ENCODE results near the gene MAST2. TPM values are rescaled to one million over a fixed set of nuclear protein-coding genes. Genes with fewer than 3 reads are reported as not detected.
"Not testable (repeated sequence)": the region's sequence is repeated elsewhere in the genome, so short reads cannot be mapped to it uniquely, and the experiment has no call there.

MAST2 gene
- total RNA-seq, 4 donors from 2014 or later, result 44.9 to 78.3 (median 68.5) TPM

DNA sequence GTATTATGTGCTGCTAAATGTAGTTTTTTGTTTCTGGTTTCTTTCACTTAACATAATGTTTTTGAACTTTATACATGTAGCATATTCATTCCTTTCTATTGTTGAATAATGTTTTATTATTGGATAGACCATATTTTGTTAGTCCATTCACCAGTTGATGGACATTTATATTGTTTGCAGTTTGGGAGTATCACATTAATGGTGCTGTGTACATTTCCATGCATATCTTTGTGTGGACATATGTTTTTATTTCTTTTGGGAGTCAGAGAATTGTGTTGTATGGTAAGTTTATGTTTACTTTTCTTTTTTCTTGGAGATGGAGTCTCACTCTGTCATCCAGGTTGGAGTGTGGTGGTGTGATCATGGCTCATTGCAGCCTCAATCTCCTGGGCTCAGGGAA, 134.6 kb downstream of the MAST2 start:
- Histone ChIP-seq H3K36me3 (peaks cover 0 to 4% (median 0%) of the 10 kb centered on the region in 4 donors), H3K4me1 (no peaks in the 10 kb centered on the region), H3K27ac (replicated peaks in 1 of 4) (no peak overlapping the region), H3K27me3 (no peaks in the 10 kb centered on the region), H3K4me3 (no peak overlapping the region), H3K9me3 (no peaks in the 10 kb centered on the region)
- DNase-seq (ENCODE audit: extremely low spot score), result no peak
- TF ChIP-seq EP300 (IDR thresholded peaks at IDR 0.05) (no peak), POLR2A (IDR thresholded peaks at IDR 0.05; ENCODE audit: low read depth) (no peak), POLR2AphosphoS5 (IDR thresholded peaks at IDR 0.05) (no peak)
- TF ChIP-seq, protein P1, sequence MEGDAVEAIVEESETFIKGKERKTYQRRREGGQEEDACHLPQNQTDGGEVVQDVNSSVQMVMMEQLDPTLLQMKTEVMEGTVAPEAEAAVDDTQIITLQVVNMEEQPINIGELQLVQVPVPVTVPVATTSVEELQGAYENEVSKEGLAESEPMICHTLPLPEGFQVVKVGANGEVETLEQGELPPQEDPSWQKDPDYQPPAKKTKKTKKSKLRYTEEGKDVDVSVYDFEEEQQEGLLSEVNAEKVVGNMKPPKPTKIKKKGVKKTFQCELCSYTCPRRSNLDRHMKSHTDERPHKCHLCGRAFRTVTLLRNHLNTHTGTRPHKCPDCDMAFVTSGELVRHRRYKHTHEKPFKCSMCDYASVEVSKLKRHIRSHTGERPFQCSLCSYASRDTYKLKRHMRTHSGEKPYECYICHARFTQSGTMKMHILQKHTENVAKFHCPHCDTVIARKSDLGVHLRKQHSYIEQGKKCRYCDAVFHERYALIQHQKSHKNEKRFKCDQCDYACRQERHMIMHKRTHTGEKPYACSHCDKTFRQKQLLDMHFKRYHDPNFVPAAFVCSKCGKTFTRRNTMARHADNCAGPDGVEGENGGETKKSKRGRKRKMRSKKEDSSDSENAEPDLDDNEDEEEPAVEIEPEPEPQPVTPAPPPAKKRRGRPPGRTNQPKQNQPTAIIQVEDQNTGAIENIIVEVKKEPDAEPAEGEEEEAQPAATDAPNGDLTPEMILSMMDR (IDR thresholded peaks at IDR 0.05), result no peak
- intact Hi-C loops (cut with DNase I), result no loop called here

DNA sequence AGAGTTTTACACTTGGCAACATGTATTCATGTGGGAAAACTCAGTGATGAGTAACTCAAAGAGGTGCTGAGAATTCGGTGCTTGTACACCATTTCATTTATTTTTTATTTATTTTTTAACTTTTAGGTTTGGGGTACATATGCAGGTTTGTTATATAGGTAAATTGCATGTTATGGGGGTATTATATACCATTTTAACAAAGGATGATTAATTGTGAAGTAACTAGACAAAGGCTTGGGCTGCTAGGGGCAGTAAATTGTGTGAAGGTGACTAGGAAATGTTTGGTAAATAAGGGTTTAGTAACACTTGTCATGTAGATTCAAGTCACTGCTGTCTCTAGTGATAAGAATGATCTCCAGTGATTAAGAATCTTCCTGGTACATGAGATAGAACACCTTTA, 139.0 kb downstream of the MAST2 start:
- Histone ChIP-seq H3K36me3 (peaks cover 0 to 5% (median 0%) of the 10 kb centered on the region in 4 donors), H3K27me3 (no peaks in the 10 kb centered on the region)
- intact Hi-C loops (cut with DNase I), result no loop called here

DNA sequence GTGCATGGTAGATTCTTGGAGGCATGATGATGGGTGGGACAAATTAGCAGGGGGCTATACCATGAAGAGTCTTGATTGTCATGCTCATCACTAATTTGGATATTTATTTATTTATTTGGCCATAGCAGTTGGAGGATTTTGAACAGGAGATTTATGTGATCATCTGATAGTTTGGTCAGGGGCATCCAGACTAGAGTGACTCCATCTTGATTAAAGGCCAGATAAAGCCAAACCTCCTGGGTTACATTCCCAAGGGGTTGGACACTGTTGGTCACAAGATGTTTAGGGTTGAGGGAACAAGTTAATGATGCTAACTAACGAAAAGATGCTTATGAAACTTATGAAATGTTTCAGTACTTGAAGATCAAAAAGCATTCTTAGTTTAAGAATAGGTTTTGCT, 139.8 kb downstream of the MAST2 start:
- H3K4me1 ChIP-seq, result peaks cover 10 to 32% (median 22%) of the 10 kb centered on the region in 4 donors

More for the DNA sequence above, 139.0 kb downstream of the MAST2 start:
- peaks cover 10 to 30% (median 22%) of the 10 kb centered on the region in 4 donors for H3K4me1 ChIP-seq
- TF ChIP-seq EP300 (IDR thresholded peaks at IDR 0.05) (no peak), POLR2A (IDR thresholded peaks at IDR 0.05; ENCODE audit: low read depth) (no peak), POLR2AphosphoS5 (IDR thresholded peaks at IDR 0.05) (no peak)
- TF ChIP-seq, protein P1 (IDR thresholded peaks at IDR 0.05), result no peak
- 100% methylated on average over 1 of the region's 1 CpG for WGBS
- no peak for DNase-seq (ENCODE audit: extremely low spot score)
- no peak overlapping the region for H3K27ac ChIP-seq (replicated peaks in 1 of 4)
- H3K4me3 ChIP-seq, result no peak overlapping the region
- no peaks in the 10 kb centered on the region for H3K9me3 ChIP-seq

DNA sequence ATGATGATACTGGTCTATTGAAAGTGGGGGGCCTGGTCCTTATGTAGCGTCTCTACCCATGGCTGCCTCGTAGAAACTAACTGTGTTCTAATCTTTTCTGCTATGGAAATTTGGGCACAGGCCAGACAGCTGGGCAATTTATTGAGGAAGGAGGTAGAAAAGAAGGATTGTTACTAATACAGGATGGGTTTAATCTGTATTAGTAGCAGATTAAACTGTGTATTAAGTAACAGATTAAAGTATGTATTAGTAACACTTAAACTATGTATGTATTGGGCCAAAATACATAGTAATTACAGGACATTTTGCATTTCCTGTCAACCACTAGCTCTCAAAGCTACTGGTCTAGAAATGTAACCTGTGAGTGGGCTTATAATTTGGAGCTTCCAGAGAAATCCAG, 142.0 kb downstream of the MAST2 start:
- no peaks in the 10 kb centered on the region for H3K27me3 ChIP-seq
- peaks cover 0 to 3% (median 0%) of the 10 kb centered on the region in 4 donors for H3K36me3 ChIP-seq
- DNase-seq (ENCODE audit: extremely low spot score), result no peak
- WGBS, result 34% methylated on average over 2 of the region's 2 CpGs
- H3K4me1 ChIP-seq, result peaks cover 10 to 32% (median 22%) of the 10 kb centered on the region in 4 donors
- no peaks in the 10 kb centered on the region for H3K9me3 ChIP-seq
- intact Hi-C loops (cut with DNase I), result no loop called here
- H3K27ac ChIP-seq (replicated peaks in 1 of 4), result no peak overlapping the region
- TF ChIP-seq EP300 (IDR thresholded peaks at IDR 0.05) (no peak), POLR2AphosphoS5 (IDR thresholded peaks at IDR 0.05) (no peak), POLR2A (IDR thresholded peaks at IDR 0.05; ENCODE audit: low read depth) (no peak)
- TF ChIP-seq, protein P1 (IDR thresholded peaks at IDR 0.05), result no peak
- H3K4me3 ChIP-seq, result no peak overlapping the region

More for the DNA sequence above, 139.8 kb downstream of the MAST2 start:
- DNase-seq (ENCODE audit: extremely low spot score), result no peak
- TF ChIP-seq, protein P1 (IDR thresholded peaks at IDR 0.05), result no peak
- TF ChIP-seq POLR2AphosphoS5 (IDR thresholded peaks at IDR 0.05) (no peak), POLR2A (IDR thresholded peaks at IDR 0.05; ENCODE audit: low read depth) (no peak), EP300 (IDR thresholded peaks at IDR 0.05) (no peak)
- no peaks in the 10 kb centered on the region for H3K27me3 ChIP-seq
- H3K36me3 ChIP-seq, result peaks cover 0 to 8% (median 0%) of the 10 kb centered on the region in 4 donors
- no peaks in the 10 kb centered on the region for H3K9me3 ChIP-seq
- intact Hi-C loops (cut with DNase I), result no loop called here
- WGBS, result 0% methylated on average over 1 of the region's 1 CpG
- H3K4me3 ChIP-seq, result no peak overlapping the region
- H3K27ac ChIP-seq (replicated peaks in 1 of 4), result no peak overlapping the region

DNA sequence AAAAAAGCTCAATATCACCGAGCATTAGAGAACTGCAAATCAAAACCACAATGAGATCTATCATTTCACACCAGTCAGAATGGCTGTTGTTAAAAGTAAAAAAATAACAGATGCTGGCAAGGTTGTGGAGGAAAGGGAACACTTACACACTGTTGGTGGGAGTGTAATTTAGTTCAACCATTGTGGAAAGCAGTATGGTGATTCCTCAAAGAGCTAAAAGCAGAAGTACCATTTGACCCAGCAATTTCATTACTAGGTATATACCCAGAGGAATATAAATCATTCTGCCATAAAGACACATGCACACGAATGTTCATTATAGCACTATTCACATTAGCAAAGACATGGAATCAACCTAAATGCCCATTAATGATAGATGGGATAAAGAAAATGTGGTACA, 146.1 kb downstream of the MAST2 start:
- 90% methylated on average over 2 of the region's 2 CpGs for WGBS
- intact Hi-C loops (cut with DNase I); H3K4me3 ChIP-seq; H3K36me3 ChIP-seq; DNase-seq (ENCODE audit: extremely low spot score); H3K27me3 ChIP-seq; H3K9me3 ChIP-seq; H3K27ac ChIP-seq (replicated peaks in 1 of 4): not testable (repeated sequence)
- H3K4me1 ChIP-seq, result peaks cover 19 to 57% (median 48%) of the 10 kb centered on the region in 4 donors

All from esophagus muscularis mucosa (tissue), 4 donors.